Neutrophil (primary cell): ENCODE results near the gene LMF1.
"Not testable (repeated sequence)": the region's sequence is repeated elsewhere in the genome, so short reads cannot be mapped to it uniquely, and the experiment has no call there.

Experiments used
- H3K27ac ChIP-seq: fragments of 200-600 bp; sonication (generic); 2 replicates; pipeline ENCODE4 v1.5.1; 2016; ENCODE audit warnings: mild to moderate bottlenecking, moderate library complexity
- H3K27me3 ChIP-seq: fragments of 200-600 bp; sonication (generic); 2 replicates; pipeline ENCODE4 v1.6.0; 2016; ENCODE audit warnings: mild to moderate bottlenecking
- H3K36me3 ChIP-seq: fragments of 200-600 bp; sonication (generic); 2 replicates; pipeline ENCODE4 v1.5.1; 2017
- H3K4me1 ChIP-seq, 2 experiments: fragments of 200-600 bp in 1 of 2; sonication (generic) in 1 of 2; 1 replicate in 1 of 2; 2 replicates in 1 of 2; pipeline versions ENCODE4 v1.5.1 to v1.6.1; 2013 to 2016; ENCODE audit warnings: low read depth in 1 of 2, low read length in 1 of 2, mild to moderate bottlenecking in 1 of 2, moderate library complexity in 1 of 2; ENCODE audit not compliant: control insufficient read depth in 1 of 2, insufficient read depth in 1 of 2
- H3K4me3 ChIP-seq, 2 experiments: fragments of 200-600 bp in 1 of 2; sonication (generic) in 1 of 2; 1 replicate in 1 of 2; 2 replicates in 1 of 2; pipeline ENCODE4 v1.5.1; 2013 to 2016; ENCODE audit warnings: low read depth in 1 of 2, low read length in 1 of 2, mild to moderate bottlenecking in 1 of 2, moderate library complexity in 1 of 2
- H3K9me3 ChIP-seq: fragments of 200-600 bp; sonication (generic); 2 replicates; pipeline ENCODE4 v1.5.1; 2016
- CTCF ChIP-seq: fragments of 200-600 bp; sonication (generic); IDR thresholded peaks from 2 replicates; pipeline ENCODE4 v1.5.1; 2016; ENCODE audit warnings: antibody characterized with exemption

The LMF1 gene

DNA sequence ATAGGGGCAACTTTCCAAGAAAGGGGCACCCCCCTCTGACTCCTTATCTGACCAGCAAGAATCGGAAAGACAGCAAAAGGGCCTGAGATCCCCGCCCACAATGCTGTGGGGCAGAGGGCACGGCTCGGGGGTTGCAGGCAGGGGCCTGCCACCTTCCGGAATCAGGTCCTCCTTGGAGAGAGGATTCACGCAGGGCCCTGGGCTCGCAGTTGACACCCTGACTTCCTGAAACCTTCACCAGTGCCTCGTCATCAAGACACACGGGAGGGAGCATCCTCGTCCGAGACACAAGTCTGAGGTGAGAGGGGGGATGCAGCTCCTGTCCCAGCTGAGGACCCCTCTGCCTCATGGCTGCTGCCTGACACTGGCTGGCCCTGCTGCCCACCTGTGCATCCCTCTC lies 81.2 kb downstream of the LMF1 start:
- no peak for TF ChIP-seq CTCF
- H3K9me3 ChIP-seq: no peaks in the 10 kb centered on the region
- no peaks in the 10 kb centered on the region for H3K4me1 ChIP-seq
- H3K4me3 ChIP-seq: no peak overlapping the region
- H3K27me3 ChIP-seq: no peaks in the 10 kb centered on the region
- H3K27ac ChIP-seq: no peak overlapping the region
- H3K36me3 ChIP-seq: peaks cover 7% of the 10 kb centered on the region

DNA sequence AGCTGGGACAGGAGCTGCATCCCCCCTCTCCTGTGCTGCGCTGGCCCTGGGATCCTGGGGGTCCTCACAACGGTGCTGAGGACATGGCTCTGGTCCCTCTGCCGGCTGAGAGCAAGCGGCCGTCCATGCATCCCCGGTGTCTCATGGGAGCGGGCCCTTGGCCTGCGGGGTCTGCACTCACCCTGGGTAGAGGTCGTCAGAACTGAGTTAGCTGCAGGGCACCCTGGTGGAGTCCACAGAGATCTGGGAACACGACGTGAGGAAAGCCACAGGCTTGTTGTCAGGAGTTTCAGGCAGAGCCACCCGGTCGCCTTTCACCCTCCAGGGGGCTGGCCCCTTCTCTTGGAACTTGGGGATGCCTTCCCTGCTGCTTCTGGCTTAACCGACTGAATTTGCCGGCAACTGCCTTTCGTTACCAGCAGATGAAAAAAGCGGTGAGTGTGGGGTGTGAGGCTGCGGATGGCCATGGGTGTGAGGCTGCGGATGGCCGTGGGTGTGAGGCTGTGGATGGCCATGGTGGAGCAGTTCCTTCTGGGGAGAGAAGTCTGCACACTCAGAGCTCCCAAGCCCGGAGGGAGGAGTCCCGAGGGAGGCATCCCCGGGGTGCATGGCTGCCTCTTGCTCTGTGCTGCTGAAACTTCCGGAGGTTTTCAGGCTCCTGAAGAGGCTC lies 81.7 kb downstream of the LMF1 start:
- H3K4me3 ChIP-seq: no peak overlapping the region
- no peaks in the 10 kb centered on the region for H3K27me3 ChIP-seq
- peaks cover 7% of the 10 kb centered on the region for H3K36me3 ChIP-seq
- TF ChIP-seq CTCF: no peak
- no peak overlapping the region for H3K27ac ChIP-seq
- no peaks in the 10 kb centered on the region for H3K9me3 ChIP-seq
- no peaks in the 10 kb centered on the region for H3K4me1 ChIP-seq

- H3K9me3 ChIP-seq, H3K4me3 ChIP-seq: not testable (repeated sequence)
These were observed 82.3 kb downstream of the LMF1 start for GRCh38 chr16:888456-888855.

GRCh38 chr16:887846-888245 lies 82.9 kb downstream of the LMF1 start:
- H3K27me3 ChIP-seq: no peaks in the 10 kb centered on the region
- H3K4me1 ChIP-seq: no peaks in the 10 kb centered on the region
- no peak overlapping the region for H3K27ac ChIP-seq
- peaks cover 7% of the 10 kb centered on the region for H3K36me3 ChIP-seq
- no peaks in the 10 kb centered on the region for H3K9me3 ChIP-seq
- H3K4me3 ChIP-seq: no peak overlapping the region
- TF ChIP-seq CTCF: no peak

More at GRCh38 chr16:888456-888855, 82.3 kb downstream of the LMF1 start:
- not testable (repeated sequence) for H3K36me3 ChIP-seq, H3K27me3 ChIP-seq, H3K27ac ChIP-seq, H3K4me1 ChIP-seq

DNA sequence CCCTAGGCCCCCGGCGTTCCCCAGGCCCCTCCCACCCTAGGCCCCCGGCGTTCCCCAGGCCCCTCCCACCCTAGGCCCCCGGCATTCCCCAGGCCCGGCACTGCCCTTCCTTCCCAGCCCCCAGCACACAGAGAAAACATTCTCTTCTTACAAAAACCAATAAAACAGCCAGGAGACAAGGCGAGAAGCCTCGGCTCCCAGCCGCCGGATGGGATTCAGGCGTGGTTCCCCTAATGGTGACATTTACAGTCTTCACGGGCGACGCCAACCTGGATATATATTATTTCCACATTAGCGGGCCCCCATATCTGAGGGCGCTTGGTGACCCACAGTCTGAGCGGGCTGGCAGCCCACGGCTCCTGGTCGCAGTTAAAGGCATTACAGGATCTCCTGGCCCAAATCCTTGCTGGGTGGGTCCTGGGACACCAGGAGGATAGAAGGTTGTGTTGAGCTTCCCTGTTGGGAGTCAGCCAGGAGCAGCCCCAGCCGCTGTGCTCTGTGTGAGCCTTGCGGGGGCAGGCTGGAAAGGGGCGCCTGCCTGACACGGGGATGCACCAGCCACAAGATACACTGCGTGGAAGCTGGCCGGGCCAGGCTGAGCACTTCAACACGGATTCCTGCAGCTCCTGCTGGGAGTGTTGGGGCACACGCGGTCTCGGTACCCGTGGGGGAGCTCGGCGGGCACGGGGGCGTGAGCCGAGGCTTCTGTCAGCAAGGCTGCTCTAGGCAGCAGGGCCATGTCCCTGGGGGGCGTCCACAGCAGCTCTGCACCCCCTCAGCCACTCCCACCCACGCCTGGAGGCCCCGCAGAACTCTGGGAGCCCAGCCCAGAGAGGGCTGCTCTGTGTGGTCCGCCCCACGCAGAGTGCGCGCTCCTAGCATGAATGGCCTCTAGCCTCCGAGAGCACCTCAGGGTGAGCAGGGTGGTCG lies 83.7 kb downstream of the LMF1 start:
- H3K27ac ChIP-seq: no peak overlapping the region
- H3K27me3 ChIP-seq: no peaks in the 10 kb centered on the region
- H3K36me3 ChIP-seq: peaks cover 3% of the 10 kb centered on the region
- no peak for TF ChIP-seq CTCF
- H3K4me1 ChIP-seq: no peaks in the 10 kb centered on the region
- H3K9me3 ChIP-seq: no peaks in the 10 kb centered on the region
- no peak overlapping the region for H3K4me3 ChIP-seq

GRCh38 chr16:886084-886543 lies 84.7 kb downstream of the LMF1 start:
- Histone ChIP-seq H3K36me3 (peaks cover 3% of the 10 kb centered on the region), H3K4me3 (no peak overlapping the region), H3K27me3 (no peaks in the 10 kb centered on the region), H3K27ac (no peak overlapping the region), H3K9me3 (no peaks in the 10 kb centered on the region), H3K4me1 (no peaks in the 10 kb centered on the region)
- TF ChIP-seq CTCF: no peak
